ENCODE results near the gene BAX. TPM values are rescaled to one million over a fixed set of nuclear protein-coding genes. Genes with fewer than 3 reads are reported as not detected.
A peak's percentile ranks its signal among the peaks of the same experiment; 100 is the strongest.

BAX gene
- total and polyA plus RNA-seq, 12 donors = 18.1 to 79.0 (median 48.8) TPM

GRCh38 chr19:48955308-48955958, 758 bp downstream of the BAX start:
- peak overlapping the region; percentile 20 to 84 (median 76) for H3K4me3 ChIP-seq
- peaks cover 0 to 10% of the 10 kb centered on the region in 2 donors for H3K4me1 ChIP-seq (replicated peaks in 1 of 2)
- WGBS, 4 donors = 52 to 59% (median 55%) methylated on average over 9 to 16 of the region's 16 CpGs
- TF ChIP-seq POLR2A (IDR thresholded peaks at IDR 0.05) (no peak), CTCF (IDR thresholded peaks at IDR 0.05) (no peak)
- no peaks in the 10 kb centered on the region for H3K9me3 ChIP-seq (replicated peaks in 1 of 3)
- no peaks in the 10 kb centered on the region for H3K27me3 ChIP-seq
- peak overlapping the region in 4 of 5 donors; percentile 33 to 87 (median 77) for H3K27ac ChIP-seq
- intact Hi-C loops (cut with DNase I) = no loop called here
- DNase-seq = no peak
- no peaks in the 10 kb centered on the region for H3K36me3 ChIP-seq (replicated peaks in 1 of 2)

DNA sequence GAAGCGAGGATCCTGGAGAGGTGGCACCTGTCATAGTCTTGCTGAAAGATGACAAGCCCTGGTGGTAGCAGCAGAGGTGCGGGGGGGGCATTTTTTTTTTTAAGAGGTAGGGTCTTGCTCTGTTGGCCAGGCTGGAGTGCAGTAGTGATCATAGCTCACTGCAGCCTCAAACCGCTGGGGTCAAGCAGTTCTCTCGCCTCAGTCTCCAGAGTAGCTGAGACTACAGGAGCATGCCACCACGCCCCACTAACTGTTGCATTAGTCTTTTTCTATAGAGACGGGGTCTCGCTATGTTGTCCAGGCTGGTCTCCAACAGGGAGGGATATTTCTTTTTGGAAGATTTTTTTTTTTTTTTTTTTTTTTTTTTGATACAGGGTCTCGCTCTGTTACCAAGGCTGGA, 3.3 kb downstream of the BAX start:
- TF ChIP-seq POLR2A (IDR thresholded peaks at IDR 0.05) = no peak
- TF ChIP-seq CTCF (IDR thresholded peaks at IDR 0.05) = no peak

GRCh38 chr19:48959341-48960239, 4.9 kb downstream of the BAX start:
- H3K4me3 ChIP-seq = no peak overlapping the region
- 80 to 85% (median 82%) methylated on average over 16 of the region's 16 CpGs for WGBS, 4 donors
- peaks cover 15 to 25% of the 10 kb centered on the region in 2 donors for H3K4me1 ChIP-seq (replicated peaks in 1 of 2)
- H3K27me3 ChIP-seq = no peaks in the 10 kb centered on the region
- H3K27ac ChIP-seq = no peak overlapping the region
- TF ChIP-seq CTCF (IDR thresholded peaks at IDR 0.05) (no peak), POLR2A (IDR thresholded peaks at IDR 0.05) (no peak)
- H3K9me3 ChIP-seq (replicated peaks in 1 of 3) = no peaks in the 10 kb centered on the region
- DNase-seq = no peak
- H3K36me3 ChIP-seq (replicated peaks in 1 of 2) = no peaks in the 10 kb centered on the region
- intact Hi-C loops (cut with DNase I) = loop anchor here in 1 of 2 donors (10.0 kb wide), 1 partner anchor 85 kb away; the partner anchor contains the start of gene PPP1R15A

More for the DNA sequence above, 3.3 kb downstream of the BAX start:
- 93 to 94% (median 93%) methylated on average over 8 of the region's 8 CpGs for WGBS, 4 donors
- Histone ChIP-seq H3K9me3 (replicated peaks in 1 of 3) (no peaks in the 10 kb centered on the region), H3K27me3 (no peaks in the 10 kb centered on the region), H3K4me1 (replicated peaks in 1 of 2) (peaks cover 0 to 10% of the 10 kb centered on the region in 2 donors), H3K4me3 (no peak overlapping the region), H3K36me3 (replicated peaks in 1 of 2) (no peaks in the 10 kb centered on the region), H3K27ac (no peak overlapping the region)
- no peak for DNase-seq
- intact Hi-C loops (cut with DNase I) = no loop called here

GRCh38 chr19:48961051-48961649, 6.5 kb downstream of the BAX start:
- Histone ChIP-seq H3K27me3 (no peaks in the 10 kb centered on the region), H3K36me3 (replicated peaks in 1 of 2) (peaks cover 0 to 3% of the 10 kb centered on the region in 2 donors), H3K27ac (no peak overlapping the region), H3K9me3 (replicated peaks in 1 of 3) (no peaks in the 10 kb centered on the region), H3K4me1 (replicated peaks in 1 of 2) (peaks cover 20% of the 10 kb centered on the region in 2 donors), H3K4me3 (no peak overlapping the region)
- intact Hi-C loops (cut with DNase I) = loop anchor here in 1 of 2 donors (10.0 kb wide), 1 partner anchor 86 kb away; the partner anchor contains the start of gene PPP1R15A
- TF ChIP-seq POLR2A (IDR thresholded peaks at IDR 0.05) = no peak
- no peak for TF ChIP-seq CTCF (IDR thresholded peaks at IDR 0.05)
- DNase-seq = no peak
- 85 to 90% (median 85%) methylated on average over 19 of the region's 19 CpGs for WGBS, 4 donors

All from adrenal gland (tissue), 12 donors.